Progenitor cell of endocrine pancreas (in vitro differentiated cells): ENCODE measurements around the gene ADI1. TPM values are rescaled to one million over a fixed set of nuclear protein-coding genes. Genes with fewer than 3 reads are reported as not detected.

ENCODE experiments used
- DNase-seq: peaks from one replicate; pipeline ENCODE4 v3.0.0; 2021; ENCODE audit warnings: low spot score; ENCODE audit not compliant: unreplicated experiment
- H3K27ac Mint-ChIP-seq: 2 replicates; pipeline ENCODE4 v1.8.0; 2021; ENCODE audit warnings: mild to moderate bottlenecking, moderate library complexity, mixed read lengths
- H3K27me3 Mint-ChIP-seq: 2 replicates; pipeline ENCODE4 v1.8.0; 2021; ENCODE audit warnings: mixed read lengths
- H3K36me3 Mint-ChIP-seq: 2 replicates; pipeline ENCODE4 v1.8.0; 2022; ENCODE audit warnings: mixed read lengths; ENCODE audit not compliant: insufficient read depth
- H3K4me1 Mint-ChIP-seq: 2 replicates; pipeline ENCODE4 v1.8.0; 2021; ENCODE audit warnings: low read depth, mixed read lengths
- H3K4me3 Mint-ChIP-seq: 2 replicates; pipeline ENCODE4 v1.8.0; 2021; ENCODE audit warnings: low read depth, mild to moderate bottlenecking, moderate library complexity, mixed read lengths
- H3K9me3 Mint-ChIP-seq: 2 replicates; pipeline ENCODE4 v1.8.0; 2021; ENCODE audit warnings: low read depth, mixed read lengths
- total RNA-seq: library from RNA; stranded (reverse); gene quantifications from 2 replicates; pipeline ENCODE4 v1.2.1, GENCODE V29; 2021
- TF ChIP-seq, protein P1 (sequence below): fragments of 200-600 bp; sonication (generic); IDR thresholded peaks from one replicate; pipeline ENCODE4 v1.5.0; 2021; ENCODE audit warnings: antibody characterized with exemption, mild to moderate bottlenecking; ENCODE audit not compliant: unreplicated experiment

ADI1 gene
- total RNA-seq, 1 donor from 2014 or later: 46.6 TPM

GRCh38 chr2:3461801-3462492 lies 57.4 kb downstream of the ADI1 start:
- no peaks in the 10 kb centered on the region for H3K9me3 Mint-ChIP-seq
- no peaks in the 10 kb centered on the region for H3K4me1 Mint-ChIP-seq
- TF ChIP-seq, protein P1, sequence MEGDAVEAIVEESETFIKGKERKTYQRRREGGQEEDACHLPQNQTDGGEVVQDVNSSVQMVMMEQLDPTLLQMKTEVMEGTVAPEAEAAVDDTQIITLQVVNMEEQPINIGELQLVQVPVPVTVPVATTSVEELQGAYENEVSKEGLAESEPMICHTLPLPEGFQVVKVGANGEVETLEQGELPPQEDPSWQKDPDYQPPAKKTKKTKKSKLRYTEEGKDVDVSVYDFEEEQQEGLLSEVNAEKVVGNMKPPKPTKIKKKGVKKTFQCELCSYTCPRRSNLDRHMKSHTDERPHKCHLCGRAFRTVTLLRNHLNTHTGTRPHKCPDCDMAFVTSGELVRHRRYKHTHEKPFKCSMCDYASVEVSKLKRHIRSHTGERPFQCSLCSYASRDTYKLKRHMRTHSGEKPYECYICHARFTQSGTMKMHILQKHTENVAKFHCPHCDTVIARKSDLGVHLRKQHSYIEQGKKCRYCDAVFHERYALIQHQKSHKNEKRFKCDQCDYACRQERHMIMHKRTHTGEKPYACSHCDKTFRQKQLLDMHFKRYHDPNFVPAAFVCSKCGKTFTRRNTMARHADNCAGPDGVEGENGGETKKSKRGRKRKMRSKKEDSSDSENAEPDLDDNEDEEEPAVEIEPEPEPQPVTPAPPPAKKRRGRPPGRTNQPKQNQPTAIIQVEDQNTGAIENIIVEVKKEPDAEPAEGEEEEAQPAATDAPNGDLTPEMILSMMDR: peak; percentile 89
- peak overlapping the region; percentile 71 for H3K27ac Mint-ChIP-seq
- H3K27me3 Mint-ChIP-seq: no peaks in the 10 kb centered on the region
- DNase-seq: no peak
- H3K4me3 Mint-ChIP-seq: no peak overlapping the region
- H3K36me3 Mint-ChIP-seq: peaks cover 5% of the 10 kb centered on the region

- peaks cover 8% of the 10 kb centered on the region for H3K36me3 Mint-ChIP-seq
- H3K4me1 Mint-ChIP-seq: no peaks in the 10 kb centered on the region
- H3K9me3 Mint-ChIP-seq: no peaks in the 10 kb centered on the region
- H3K4me3 Mint-ChIP-seq: no peak overlapping the region
- no peak for DNase-seq
- H3K27me3 Mint-ChIP-seq: no peaks in the 10 kb centered on the region
- no peak overlapping the region for H3K27ac Mint-ChIP-seq
- TF ChIP-seq, protein P1: no peak
Measured at GRCh38 chr2:3460831-3461800, 58.2 kb downstream of the ADI1 start.

DNA sequence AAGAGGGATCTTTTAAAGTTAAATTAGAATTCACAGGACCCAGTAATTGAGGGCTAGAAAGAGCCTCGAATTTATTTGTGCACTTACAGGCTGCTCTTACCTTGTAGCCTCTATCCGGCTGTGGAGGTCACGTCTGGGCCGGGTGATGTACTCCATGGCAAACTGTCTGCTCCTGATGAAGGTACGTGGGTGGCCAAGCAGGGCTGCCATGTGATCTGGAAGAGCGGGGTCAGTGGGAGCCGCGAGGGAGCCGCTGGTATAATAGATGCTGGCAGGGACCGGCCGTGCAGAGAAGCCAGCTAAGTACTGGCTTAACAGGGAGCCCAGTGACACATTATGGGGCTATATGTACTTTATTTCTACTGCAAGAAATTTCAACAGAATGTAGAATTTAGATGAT lies 59.2 kb downstream of the ADI1 start:
- Mint-ChIP-seq H3K27me3 (no peaks in the 10 kb centered on the region), H3K27ac (no peak overlapping the region)

DNA sequence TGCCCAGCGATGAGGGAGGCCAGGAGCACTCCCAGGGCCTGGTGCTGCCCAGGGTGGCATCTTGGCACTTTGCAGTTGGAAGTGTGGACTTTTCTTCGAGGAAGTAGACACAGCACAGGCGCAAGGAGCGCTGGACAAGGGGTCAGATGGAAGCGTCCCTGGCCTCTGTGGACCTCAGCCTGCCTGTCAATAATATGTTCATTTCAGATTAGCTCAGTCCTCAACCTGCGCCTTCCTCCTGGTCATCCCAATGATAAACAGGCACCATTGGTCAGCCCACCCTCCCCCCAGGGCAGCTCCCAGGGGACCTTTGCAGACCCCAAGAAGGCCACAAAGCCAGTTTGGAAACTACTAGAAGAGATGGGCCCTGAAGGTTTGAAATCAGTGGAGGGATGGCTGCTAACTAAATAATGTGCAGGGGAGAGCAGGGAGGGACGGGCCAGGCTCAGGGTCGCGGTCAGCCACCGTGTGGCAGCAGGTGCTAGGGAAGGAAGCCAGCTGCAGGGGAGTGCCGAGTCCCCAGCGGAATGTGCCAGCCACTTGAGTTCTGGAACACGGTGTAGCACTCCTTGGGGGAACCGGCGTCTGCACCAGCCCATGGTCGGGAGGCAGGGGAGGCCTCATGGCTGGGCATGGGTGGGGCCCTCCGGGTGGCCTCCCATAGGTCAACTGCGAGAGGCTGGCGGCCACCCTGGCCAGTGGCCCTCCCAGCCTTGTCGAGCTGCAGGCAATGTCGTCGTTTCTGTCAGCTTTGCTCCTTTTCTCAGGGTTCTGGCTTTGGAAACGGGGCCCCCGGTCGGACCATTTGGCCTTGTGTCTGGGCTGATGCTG lies 59.9 kb downstream of the ADI1 start:
- Mint-ChIP-seq H3K27ac (no peak overlapping the region), H3K36me3 (peaks cover 11% of the 10 kb centered on the region), H3K27me3 (no peaks in the 10 kb centered on the region), H3K4me1 (no peaks in the 10 kb centered on the region), H3K4me3 (no peak overlapping the region), H3K9me3 (no peaks in the 10 kb centered on the region)
- no peak for DNase-seq
- TF ChIP-seq, protein P1: no peak

More for the DNA sequence above, 59.2 kb downstream of the ADI1 start:
- Mint-ChIP-seq H3K4me1 (no peaks in the 10 kb centered on the region), H3K4me3 (no peak overlapping the region), H3K9me3 (no peaks in the 10 kb centered on the region), H3K36me3 (peaks cover 10% of the 10 kb centered on the region)
- DNase-seq: no peak
- TF ChIP-seq, protein P1: no peak
